ENCODE measurements around the gene SLC16A12. TPM values are rescaled to one million over a fixed set of nuclear protein-coding genes. Genes with fewer than 3 reads are reported as not detected.
A peak's percentile ranks its signal among the peaks of the same experiment; 100 is the strongest.

The SLC16A12 gene
- total and polyA plus RNA-seq, 2 of the 4 experiments (the other 2 are of a cell fraction), result 1.4 to 1.6 TPM

- Histone ChIP-seq H3K4me3 (ENCODE audit: insufficient read depth, low read depth, low read length) (no peak overlapping the region), H2AFZ (replicated peaks; ENCODE audit: low read length, poor library complexity) (no peak overlapping the region), H2BK15ac (ENCODE audit: low read depth, low read length) (no peak overlapping the region), H3K9me3 (ENCODE audit: control insufficient read depth, insufficient read depth, low read length) (no peaks in the 10 kb centered on the region), H3K4me1 (ENCODE audit: control insufficient read depth, insufficient read depth, low read length) (peaks cover 4% of the 10 kb centered on the region), H3K36me3 (ENCODE audit: control insufficient read depth, insufficient read depth, low read length) (peaks cover 4% of the 10 kb centered on the region), H3K79me1 (ENCODE audit: low read depth in 1 of 2, low read length in 2 of 2) (peaks cover 17 to 34% of the 10 kb centered on the region in 2 experiments), H2AK9ac (replicated peaks; ENCODE audit: low read depth, low read length, poor library complexity) (no peak overlapping the region), H4K8ac (ENCODE audit: low read depth in 2 of 2, low read length in 2 of 2) (no peak overlapping the region), H4K20me1 (ENCODE audit: insufficient read depth, low read length) (no peaks in the 10 kb centered on the region), H3K56ac (ENCODE audit: extremely low read depth, insufficient read depth, low read length) (no peak overlapping the region), H2BK5ac (ENCODE audit: low read depth, low read length, poor library complexity, severe bottlenecking) (no peak overlapping the region), H2BK120ac (ENCODE audit: low read depth, low read length) (no peak overlapping the region), H3K9me1 (ENCODE audit: insufficient read depth, low read length) (0 out of 2 replicates have a peak, but pooled peaks cover 6% of the 10 kb centered on the region), H3K14ac (replicated peaks; ENCODE audit: low read depth, low read length) (no peak overlapping the region), H3K18ac (ENCODE audit: low read depth, low read length) (no peak overlapping the region), H4K91ac (ENCODE audit: insufficient read depth, low read depth, low read length) (no peak overlapping the region), H3K27me3 (ENCODE audit: control insufficient read depth, insufficient read depth, low read length) (no peaks in the 10 kb centered on the region), H3K4me2 (ENCODE audit: low read depth, low read length) (peak overlapping the region; percentile 75), H3K4ac (ENCODE audit: low read depth, low read length) (no peak overlapping the region), H3K9ac (ENCODE audit: low read depth, low read length) (no peak overlapping the region), H2AK5ac (ENCODE audit: low read depth, low read length) (no peak overlapping the region), H3K27ac (ENCODE audit: insufficient read depth, low read length) (no peak overlapping the region), H4K5ac (ENCODE audit: low read depth, low read length) (no peak overlapping the region), H2BK20ac (ENCODE audit: low read depth, low read length) (no peak overlapping the region), H3K23ac (ENCODE audit: low read depth, low read length) (no peak overlapping the region)
- POLR2A ChIA-PET (ENCODE audit: unreplicated experiment), result no interaction called here
- ATAC-seq (ENCODE audit: low read depth) (no peak), DNase-seq (peak; percentile 31)
- in situ Hi-C loops (cut with MboI; ENCODE audit: low sequenced_read_pairs) (no loop called here), dilution Hi-C loops (cut with HindIII; ENCODE audit: low sequenced_read_pairs, unreplicated experiment) (no loop called here), intact Hi-C loops (cut with micrococcal nuclease) (no loop called here)
- no peak for TF ChIP-seq MXI1 (IDR thresholded peaks at IDR 0.05; ENCODE audit: borderline replicate concordance, low read depth, low read length)
- TF ChIP-seq RFX5 (IDR thresholded peaks at IDR 0.05; ENCODE audit: low read depth, low read length), result no peak
- TF ChIP-seq CTCF (conservative IDR thresholded peaks at IDR 0.05; ENCODE audit: low read depth, low read length), result peak; percentile 44
- no peak for TF ChIP-seq FOS (IDR thresholded peaks at IDR 0.05; ENCODE audit: low read depth, low read length)
- peak; percentile 18; the same call in 1 of the 2 replicates for TF ChIP-seq SMC3 (IDR thresholded peaks at IDR 0.05; ENCODE audit: low read depth, low read length)
- TF ChIP-seq RAD21 (IDR thresholded peaks at IDR 0.05; ENCODE audit: low read length), result peak; percentile 34; the same call in 1 of the 2 replicates
- CTCF ChIA-PET, result interaction anchor here (1.0 kb wide), 2 partner anchors 145 to 537 kb away, joined by 3 to 4 read pairs; no protein-coding TSS in a partner anchor
- no TSS peak for BruUV-seq (replicated peaks)
- WGBS, 2 experiments (ENCODE audit: extremely low coverage in 2 of 2, insufficient read length in 1 of 2), result no CpG with 5 or more reads among the region's 3 CpGs
Measured at GRCh38 chr10:89419548-89419947, 115.8 kb downstream of the SLC16A12 start.

Data from IMR-90 (cell line).